Measurements from ENCODE around the gene CEMIP.

CEMIP gene

DNA sequence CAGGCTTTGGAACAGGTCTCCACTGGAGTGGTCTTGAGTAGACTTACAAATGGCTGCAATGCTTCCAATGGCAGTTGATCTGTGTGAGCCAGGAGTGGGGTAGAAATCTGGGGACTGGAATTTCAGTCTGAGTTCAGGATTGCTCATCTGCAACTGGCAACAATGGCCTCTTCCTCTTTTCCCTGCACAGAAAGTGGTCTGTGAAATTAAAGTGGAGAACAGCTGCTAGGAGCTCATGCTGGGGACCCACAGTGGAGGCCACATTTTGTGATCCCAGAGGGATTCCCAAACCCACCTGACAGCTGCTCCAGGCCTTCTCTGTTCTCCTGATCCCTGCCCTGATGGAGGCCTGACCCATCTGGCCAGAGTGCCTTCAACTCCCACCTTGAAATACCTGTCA, 49.6 kb downstream of the CEMIP start:
- DNase-seq = no peak

DNA sequence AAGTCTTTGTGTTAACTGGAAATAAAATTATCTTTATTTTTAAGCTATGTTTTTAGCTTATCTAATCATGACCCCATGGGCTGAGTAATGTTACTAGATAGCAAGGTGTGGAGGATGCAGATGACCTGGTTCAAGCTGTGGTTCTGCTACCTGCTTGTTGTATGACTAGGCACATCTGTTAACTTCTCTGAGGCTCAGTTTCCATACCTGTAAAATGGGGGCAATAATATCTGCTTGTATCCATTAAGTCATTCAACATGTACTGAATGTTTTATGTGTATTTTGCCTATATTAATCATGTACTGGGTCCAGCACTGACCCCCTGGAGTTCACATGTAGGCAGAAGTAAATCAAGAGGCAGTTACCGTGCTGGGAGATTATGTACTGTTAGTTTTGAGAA, 51.5 kb downstream of the CEMIP start:
- DNase-seq = no peak

DNA sequence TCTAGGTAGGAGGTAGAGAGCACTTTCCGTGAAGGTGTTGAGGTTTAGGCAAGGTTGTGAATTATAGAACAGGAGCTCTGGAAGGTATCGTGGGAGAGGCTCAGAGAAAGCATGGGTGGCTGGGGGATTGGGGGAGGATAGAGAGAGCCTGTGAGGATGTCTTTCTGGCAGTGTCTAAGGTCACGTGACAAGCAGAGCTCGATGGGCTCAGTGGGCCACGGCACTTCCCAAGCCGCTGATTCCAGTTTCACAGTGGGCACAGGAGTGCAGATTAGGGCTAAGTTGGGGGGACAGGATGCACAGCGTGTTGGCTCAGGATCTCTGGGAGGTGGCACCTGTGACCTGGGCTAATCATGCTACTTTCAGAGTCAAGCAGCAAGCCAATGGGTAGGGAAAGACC, 52.0 kb downstream of the CEMIP start:
- no peak for DNase-seq

DNA sequence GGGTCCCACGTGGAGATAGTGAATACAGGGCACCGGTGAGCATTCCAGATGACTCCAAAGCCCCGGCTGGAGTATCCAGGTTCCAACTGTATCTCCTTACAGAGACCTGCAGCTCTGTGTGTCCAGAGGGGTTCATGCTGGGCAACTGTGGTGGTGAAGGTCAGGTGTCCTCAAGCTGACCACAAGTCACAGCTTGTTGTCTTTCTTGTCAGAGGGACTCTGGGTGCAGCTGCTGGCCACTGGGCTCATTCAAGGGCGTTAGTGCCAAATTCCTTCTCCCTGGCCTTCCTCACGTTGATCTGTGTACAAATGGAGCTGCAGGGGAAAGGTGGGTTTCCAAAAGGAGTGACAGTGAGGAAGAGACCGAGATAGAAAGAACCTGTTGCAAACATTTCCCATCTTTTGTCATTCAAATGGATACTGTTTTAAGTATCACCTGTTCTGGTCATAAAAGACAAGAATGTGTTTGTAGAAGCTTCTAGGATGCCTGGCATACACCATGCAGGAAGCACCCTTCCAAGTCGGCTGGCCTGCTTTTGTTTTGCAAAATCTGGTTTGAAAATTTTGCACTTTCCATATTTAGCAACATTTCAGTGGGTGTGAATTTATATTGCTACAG, 52.5 kb downstream of the CEMIP start:
- no peak for DNase-seq

DNA sequence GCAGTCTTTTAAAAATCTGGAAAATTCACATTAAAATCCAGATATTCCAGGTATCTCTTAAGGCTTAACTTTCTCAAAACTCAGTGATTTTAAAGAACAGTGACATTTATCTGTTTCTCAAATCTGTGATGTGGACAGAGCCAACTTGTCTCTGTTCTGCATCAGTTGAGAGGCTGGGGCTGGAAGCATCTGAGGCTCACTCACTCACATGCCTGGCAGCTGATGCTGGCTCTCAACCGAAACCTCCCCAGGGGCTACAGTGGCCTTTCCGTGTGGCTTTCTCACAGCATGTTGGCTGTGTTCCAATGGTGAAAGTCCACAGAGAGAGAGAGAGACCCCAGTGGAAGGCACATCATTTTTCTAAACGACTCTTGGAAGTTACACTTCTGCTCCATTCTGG, 53.5 kb downstream of the CEMIP start:
- DNase-seq = no peak

DNA sequence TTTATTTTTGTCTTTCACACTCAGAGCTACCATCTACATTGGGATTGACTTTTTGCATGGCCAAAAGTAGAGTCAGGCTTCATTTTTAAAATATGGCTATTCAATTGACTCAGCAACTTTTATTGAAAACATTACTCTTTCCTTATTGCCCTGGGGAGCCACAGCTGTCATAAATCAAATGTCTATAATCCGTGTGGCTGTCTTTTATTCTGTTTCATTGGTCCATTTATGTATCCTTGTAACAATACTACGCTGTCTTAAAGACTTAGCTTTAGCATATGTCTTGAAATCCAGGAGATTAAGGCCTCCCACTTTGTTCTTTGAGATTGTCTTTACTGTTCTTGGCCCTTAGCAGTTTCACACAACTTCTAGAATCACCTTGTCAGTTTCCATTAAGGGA, 55.2 kb downstream of the CEMIP start:
- no peak for DNase-seq

DNA sequence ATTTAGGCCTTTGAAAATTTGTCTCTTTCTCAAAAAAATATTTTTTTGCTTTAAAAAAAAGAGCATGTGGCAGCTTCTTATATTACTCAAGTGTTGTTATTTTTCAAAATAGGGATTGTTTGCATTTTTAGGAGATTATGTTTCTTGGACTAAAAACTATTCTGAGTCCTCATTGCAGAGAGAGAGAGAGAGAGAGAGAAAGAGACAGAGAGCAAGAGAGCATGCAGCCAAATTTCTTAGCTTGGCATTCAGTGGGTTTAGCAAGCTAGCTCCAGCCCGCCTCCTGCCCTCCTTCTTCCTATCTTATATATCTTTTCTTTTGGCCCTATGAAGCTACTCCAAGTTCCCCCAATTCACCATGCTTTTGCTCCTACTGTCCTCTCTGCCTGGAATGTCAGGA, 55.7 kb downstream of the CEMIP start:
- DNase-seq = no peak

DNA sequence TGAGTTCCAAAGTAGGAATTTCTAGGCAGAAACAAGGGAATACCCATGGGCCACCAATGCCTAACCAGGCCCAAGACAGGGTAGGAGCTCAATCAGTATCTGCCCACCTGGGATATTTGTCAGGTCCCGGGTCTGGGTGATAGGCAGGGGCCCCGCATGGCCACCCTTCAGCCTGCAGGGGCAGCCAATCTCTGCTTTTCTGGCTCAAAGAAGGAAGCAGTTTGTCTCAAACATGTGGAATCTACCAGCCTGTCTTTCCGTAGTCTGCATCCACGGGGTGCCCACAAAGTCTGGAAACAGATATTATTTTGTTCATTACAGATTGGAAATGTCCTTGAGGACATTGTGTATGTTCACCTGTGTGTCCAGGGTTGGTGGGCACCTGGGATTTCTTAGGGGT, 56.2 kb downstream of the CEMIP start:
- DNase-seq = no peak

DNA sequence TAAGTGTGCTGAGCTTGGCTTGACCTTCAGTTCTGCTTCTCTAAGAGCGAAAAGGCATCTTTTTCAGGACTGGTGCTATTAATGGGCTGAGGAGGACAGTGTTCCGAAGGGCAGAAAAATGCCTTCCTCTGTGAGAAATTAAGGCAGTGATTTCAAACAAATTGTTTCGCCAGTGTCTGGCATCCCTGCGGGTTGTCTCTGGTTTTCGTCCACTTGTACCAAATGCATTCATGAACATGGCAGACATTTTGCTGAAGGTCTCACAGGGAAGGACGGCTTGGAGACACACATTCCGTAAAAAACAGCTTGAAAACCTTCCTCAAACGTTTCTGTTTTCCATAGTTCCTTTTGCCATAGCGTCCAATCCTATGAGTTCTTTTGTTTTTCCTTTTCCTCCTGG, 57.1 kb downstream of the CEMIP start:
- DNase-seq = no peak

DNA sequence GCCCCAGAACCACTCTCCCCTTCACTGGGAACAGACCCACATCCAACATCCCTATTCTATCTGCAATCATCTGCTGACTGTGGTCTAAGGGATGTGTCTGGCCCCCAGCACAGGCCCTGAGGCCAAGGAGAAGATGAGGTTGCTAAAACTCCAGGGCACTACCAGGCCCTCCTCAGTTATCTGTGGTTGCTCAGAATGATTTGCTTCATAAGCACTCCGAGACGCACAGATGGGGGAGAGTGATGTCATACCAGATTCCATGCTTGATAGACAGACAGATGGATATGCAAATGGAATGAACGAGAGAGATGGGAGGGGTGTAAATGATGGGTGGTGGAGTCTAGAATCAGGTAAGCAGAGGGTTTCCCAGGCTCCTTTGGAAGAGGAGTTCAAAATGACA, 57.8 kb downstream of the CEMIP start:
- no peak for DNase-seq

DNA sequence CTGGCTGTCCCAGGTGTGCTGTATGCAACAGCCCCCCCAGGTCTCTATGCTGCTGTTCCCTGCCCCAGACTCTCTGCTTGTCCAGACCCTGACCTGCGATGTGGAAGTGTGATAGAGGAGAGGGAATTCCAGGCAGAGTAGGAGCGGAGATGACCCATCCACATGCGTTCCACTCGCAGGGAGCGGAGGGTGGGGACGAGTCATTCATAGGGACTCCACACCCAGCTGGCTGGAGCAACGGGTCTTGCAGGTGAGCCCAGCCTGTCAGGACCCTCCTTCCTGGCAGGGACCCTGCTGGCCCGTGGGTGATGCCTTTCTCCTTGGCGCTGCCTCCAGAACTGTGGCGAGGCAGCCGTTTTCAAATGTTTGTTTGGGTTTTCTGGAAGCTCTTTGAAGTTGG, 58.8 kb downstream of the CEMIP start:
- no peak for DNase-seq

DNA sequence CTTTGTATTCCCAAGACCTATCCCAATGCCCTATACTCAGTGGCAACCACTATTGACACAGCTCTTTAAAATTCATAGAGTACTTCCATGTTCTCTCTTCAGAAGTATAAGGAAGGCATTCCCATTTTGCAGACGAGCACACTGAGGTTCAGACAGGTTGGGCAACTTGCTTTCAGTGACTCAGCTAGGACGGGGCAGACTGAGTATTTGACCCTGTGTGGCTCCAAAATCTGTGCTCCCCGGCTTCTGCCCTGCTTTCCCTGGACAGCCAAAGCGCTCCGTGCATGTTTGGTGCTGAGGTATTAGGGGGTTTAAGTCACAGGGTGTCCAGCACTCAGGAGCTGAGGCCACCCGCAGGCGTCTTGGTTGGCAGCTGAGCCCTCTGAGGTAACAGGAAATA, 59.5 kb downstream of the CEMIP start:
- no peak for DNase-seq

DNA sequence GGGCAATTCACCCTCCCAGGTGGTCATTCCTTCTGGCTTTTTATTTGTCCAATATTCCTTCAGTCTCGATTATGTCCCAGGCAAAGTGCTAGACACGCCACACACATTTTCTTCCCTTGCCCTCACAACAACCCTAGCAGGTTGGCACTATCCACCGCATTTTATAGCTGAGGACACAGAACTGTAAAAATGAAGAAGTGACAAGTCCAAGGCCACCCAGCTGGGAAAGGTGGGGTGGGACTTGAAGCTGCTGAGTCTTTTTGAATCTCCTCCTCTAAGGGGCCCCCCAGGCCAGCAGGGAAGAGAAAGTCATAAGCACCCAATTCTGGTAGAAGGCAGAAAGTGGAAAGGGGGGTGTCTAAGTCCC, 60.6 kb downstream of the CEMIP start:
- no peak for DNase-seq

DNA sequence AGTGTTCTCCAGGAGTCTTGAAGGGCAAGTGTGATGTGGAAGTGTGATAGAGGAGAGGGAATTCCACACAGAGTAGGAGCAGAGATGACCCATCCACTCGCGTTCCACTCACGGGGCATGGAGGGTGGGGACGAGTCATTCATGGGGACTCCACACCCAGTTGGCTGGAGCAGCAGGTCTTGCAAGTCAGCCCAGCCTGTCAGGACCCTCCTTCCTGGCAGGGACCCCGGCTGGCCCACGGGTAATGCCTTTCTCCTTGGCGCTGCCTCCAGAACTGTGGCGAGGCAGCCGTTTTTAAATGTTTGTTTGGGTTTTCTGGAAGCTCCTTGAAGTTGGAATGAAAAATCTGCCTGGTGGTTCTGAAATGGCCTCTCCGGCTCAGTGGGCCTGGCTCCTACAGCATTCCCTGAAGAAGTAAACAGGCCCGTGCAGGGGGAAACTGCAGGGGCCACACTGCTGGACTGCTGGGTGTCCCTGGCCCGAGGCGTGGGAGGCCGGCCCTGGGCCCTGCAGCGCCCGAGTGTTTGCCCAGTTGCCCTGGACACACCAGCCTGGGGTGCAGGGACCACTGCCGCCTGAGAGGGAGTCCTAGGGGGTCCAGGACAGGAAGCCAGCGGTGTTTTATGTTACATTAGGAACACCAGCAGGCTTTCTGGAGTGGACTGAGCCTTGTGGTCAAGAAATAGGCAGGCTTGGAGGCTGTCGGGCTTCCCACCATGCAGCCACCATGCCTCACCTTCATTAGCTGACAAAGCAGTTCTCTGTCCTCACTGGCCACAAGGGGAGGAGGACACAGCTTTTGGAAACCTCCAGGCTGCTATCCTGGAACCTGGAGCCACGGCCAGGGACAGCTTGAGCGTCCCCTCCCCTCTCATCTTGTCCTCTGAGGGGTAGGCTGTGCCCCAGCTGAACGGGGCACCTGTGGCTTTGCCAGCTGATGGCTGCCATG, 61.3 kb downstream of the CEMIP start:
- DNase-seq = no peak

DNA sequence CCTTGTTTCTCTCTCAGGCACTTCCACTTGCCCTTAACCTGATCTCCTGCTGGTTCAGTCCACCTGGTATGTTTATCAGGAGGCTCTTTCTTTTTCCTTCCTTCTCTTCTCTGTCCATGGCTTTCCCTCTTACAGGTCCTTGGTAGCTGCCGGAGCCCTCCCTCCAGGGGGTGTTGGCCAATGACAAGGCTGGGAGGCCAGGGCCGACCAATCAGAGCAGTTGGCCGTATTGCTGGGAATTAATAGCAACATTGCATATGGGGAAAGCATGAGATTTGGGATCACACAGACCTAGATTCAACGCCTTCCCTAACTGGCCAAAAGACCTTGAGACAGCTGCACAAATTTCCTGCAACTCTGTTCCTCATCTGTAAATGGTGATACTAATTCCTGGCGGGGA, 62.4 kb downstream of the CEMIP start:
- DNase-seq = no peak

DNA sequence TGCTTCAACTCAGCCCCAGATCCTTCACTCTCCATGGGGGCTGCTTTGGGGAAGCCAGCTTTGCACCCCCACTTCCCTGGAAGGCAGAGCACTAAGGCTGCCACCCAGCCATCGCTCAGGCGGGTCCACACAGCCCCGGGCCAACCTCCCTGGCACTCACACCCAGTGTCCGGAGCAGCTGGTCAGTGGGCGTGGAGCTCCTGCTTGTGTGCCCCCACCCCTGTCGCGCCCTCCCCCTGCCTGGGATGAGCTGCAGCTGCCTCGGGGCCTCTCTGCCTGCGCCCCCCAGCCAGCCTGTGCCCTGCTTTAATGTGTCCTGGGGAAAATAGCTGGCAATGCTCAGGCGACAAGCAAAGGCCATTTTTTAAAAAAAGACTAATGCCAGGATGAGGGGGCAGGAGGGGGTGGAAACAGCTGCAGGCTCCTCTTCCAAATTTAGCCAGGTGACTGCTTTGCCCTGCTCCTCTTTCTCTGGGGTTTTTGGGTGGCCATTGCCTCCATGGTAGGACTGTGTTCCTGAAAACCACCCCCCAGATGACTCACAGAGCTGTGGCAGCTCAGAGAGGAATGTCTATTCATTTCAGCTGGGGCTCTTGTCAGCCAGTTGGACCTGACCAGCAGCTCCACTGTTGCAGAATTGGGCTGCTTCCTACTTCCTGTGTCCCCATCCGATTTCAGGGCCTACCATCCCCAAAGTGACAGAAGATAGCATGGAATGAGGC, 65.0 kb downstream of the CEMIP start:
- no peak for DNase-seq

DNA sequence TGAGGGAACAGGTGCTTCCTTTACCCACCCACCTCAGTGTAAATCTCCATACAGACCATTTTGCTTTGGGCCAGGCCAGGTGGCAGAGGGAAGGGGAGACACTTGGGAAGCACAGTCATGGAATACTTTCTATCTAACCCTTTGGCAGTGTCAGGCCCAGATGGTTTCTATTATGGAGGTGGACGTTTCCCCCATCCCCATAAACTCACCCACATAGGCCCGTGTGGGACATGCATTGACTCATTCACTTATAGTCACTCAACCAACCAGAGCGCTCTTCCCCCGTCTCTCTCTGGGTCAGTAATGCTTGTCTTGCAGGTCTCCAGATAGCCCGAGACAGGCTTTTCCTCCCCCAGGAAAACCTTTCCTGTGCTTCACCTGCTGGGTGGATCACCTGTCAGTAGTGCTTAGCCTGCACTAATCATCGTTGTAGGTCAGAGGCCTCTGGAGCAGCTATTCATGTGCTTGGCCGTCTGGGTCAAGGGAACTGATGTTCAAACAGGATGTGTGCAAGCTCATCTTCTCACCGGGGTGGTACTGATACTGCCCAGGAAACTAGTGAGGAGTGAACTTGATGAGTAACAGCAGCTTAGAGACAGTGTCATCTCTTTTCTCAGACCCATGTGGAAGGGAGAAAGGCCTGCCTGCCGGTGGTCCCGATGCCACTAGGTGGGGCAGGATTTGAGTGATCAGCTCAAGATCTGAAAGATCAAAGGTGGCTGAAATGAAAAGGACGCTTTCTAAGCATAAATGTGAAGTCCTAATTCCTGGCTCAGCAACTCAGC, 67.1 kb downstream of the CEMIP start:
- no peak for DNase-seq

DNA sequence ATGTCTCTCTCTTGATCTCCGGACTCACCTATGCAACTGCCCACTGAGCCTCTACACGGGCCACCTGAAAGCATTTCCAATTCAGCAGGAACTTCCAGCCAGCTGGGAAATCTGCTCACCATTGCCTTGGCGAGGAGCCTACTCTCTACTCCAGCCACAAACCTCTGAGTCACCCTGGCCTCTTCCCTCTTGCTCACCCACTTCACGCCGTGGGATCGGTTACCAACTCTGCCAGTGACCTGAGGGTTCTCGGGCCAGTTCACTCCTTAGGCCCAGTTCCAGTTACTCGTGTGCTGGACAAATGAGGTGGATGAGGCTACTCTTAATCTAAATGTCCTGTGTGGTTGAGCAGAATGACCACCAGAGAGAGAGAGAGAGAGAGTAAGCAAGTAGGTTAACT, 70.1 kb downstream of the CEMIP start:
- no peak for DNase-seq

DNA sequence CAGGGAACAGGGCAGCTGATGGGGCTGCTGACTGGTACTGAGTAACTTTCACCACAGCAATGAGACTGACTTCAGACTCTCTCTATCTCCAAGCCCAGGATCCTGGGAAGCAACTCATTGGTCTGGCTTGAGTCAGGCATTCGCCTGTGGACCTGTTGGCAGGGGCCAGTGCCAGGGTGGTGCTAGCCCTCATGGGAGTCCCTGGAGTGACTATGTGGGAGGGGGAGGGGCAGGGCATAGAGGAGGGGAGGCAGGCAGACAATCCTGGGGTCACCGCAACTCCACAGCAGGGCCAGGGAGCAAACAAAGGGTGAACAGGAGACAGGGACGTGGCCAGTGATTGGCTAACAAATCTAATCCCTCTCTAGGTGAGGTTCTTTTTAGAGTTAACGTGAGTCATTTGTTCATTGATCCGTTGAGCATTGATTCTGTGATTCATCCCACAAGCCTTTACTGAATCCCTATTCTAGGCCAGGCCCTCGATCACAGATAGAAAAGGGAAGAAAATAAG, 71.8 kb downstream of the CEMIP start:
- no peak for DNase-seq

DNA sequence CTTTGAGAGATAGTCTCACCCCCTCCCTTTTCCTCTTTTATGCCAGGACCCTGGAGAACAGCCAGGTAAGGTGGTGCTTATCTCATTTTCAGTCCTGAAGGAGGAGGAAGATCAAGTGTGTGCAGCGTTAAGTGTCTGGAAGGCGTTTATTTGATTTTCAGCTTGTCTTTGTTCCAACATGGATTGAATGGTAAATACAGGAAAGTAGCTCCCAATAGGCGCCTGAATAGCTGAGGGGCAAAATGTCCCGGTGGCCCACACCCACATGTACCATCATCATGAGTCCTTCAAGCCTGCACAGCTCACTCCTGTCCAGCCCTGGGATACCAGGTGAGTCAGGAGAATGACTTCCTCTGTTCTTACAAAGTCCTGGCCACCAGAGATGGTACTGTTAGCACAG, 73.5 kb downstream of the CEMIP start:
- no peak for DNase-seq

DNA sequence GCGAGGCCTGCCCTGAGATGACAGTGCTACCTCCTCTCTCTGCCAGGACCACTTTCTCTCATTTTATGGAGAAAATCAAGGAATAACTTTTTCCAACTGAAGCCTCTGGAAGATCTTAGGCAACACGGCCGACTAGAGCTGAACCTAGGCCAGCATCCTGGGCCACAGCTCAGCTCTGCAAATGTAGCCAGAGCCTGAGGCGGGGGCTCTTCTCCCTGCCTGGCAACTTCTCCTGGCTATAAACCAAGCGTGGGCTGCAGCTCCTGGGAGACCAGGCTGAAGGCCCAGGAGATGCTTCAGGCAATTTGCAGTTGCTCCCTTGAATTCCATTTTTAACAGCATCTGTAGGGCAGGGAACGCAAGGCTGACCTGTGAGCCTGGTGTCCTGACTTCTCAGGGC, 74.9 kb downstream of the CEMIP start:
- no peak for DNase-seq

DNA sequence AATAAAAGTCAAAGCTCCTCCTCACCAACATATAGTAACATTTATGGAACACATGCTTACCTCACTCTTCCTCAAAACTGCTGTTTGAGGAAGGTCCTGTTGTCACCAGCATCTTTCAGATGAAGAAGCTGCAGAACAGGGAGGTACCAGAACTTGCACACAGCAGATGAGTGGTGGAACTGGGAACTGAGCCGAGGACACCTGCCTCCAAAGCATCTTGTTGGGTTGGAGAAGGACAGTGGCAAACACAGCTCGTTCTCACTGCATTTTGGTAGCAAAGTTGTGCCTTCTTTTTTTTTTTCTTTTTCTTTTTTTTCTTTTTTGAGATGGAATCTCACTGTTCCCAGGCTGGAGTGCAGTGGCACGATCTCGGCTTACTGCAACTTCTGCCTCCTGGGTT, 76.0 kb downstream of the CEMIP start:
- no peak for DNase-seq

DNA sequence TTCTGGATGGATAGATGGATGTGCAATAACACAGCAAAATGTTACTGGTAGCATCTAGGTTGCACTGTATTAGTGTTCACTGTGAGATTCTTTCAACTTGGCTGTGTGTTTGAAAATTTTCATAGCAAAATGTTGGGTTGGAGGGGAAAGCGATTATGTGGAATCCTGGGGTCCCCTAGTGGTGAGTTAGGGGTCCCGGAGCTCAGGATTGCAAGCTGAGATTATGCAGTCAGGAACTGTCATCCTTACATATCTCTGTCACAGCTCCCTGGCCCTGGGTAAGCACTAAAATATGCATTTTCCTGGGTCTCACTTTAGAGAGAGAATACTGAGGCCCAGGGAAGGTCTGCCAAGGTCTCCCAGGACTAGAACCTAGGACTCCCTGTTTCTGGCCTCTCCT, 77.2 kb downstream of the CEMIP start:
- no peak for DNase-seq

Data from T-helper 1 cell (primary cell).